ENCODE data around the gene PYGB. TPM values are rescaled to one million over a fixed set of nuclear protein-coding genes. Genes with fewer than 3 reads are reported as not detected.
A peak's percentile ranks its signal among the peaks of the same experiment; 100 is the strongest.

PYGB gene
- total and polyA plus RNA-seq, 2 donors (not counting 1 experiment from before 2014, with no cell fraction given) = 22.5 to 30.6 TPM

DNA sequence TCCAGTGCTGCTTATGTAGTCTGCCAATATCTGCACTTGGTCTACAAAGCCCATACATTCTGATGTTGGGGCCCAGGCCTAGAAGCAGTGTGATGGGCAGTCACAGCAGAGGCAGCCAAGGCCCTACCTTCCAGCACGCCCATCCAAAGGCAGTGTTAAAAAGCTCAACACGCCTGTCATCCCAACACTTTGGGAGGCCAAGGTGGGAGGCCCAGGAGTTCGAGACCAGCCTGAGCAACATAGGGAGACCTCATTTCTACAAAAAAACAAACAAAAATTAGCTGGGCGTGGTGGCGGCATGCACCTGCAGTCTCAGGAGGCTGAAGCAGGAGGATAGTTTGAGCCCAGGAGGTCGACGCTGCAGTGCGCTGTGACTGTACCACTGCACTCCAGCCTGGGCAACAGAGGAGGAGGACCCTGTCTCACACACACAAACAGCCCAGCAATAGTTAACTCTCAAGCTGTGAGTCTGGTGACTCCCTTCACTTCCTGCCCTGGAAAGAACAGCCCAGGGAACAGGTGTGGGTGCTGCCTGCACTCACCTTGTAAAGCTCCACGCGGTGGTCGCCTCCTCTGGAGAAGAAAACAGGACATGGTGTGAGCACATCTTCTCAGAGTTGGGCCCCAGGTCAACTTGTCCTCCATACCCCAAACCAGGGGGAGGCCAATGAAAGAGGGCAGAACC is 68.8 kb downstream of the PYGB start:
- ATAC-seq (ENCODE audit: low read depth) (no peak), DNase-seq (no peak)
- no peak overlapping the region for H3K27ac ChIP-seq (ENCODE audit: low read length in 2 of 2)
- peaks cover 0 to 4% of the 10 kb centered on the region in 2 experiments for H3K36me3 ChIP-seq (replicated peaks in 1 of 2; ENCODE audit: control extremely low read depth in 1 of 2, control insufficient read depth in 1 of 2, extremely low read depth in 1 of 2, insufficient read depth in 2 of 2, low read length in 1 of 2)
- no peak for TF ChIP-seq EZH2 (IDR thresholded peaks at IDR 0.05; ENCODE audit: borderline replicate concordance, insufficient read depth, low read depth, low read length, poor library complexity, severe bottlenecking)
- TF ChIP-seq CTCF (IDR thresholded peaks at IDR 0.05) = no peak
- no peak overlapping the region for H2AFZ ChIP-seq (ENCODE audit: insufficient read depth, low read depth, low read length, poor library complexity, severe bottlenecking)
- Mint-ChIP-seq H3K27ac (peak overlapping the region; percentile 10), H3K4me1 (peaks cover 33% of the 10 kb centered on the region), H3K9me3 (ENCODE audit: insufficient read depth) (no peaks in the 10 kb centered on the region), H3K4me3 (no peak overlapping the region), H3K27me3 (no peaks in the 10 kb centered on the region)
- no peak overlapping the region for H3K4me2 ChIP-seq (replicated peaks; ENCODE audit: low read depth, low read length, poor library complexity, severe bottlenecking)
- peaks cover 17 to 30% of the 10 kb centered on the region in 2 donors for H3K4me1 ChIP-seq (ENCODE audit: control insufficient read depth in 2 of 2, insufficient read depth in 2 of 2, low read length in 2 of 2)
- no peaks in the 10 kb centered on the region for H3K79me2 ChIP-seq (ENCODE audit: control insufficient read depth, insufficient read depth, low read length)
- no peak overlapping the region for H3K9ac ChIP-seq (ENCODE audit: low read length)
- WGBS (ENCODE audit: insufficient coverage) = 93% methylated on average over 5 of the region's 11 CpGs
- H3K9me3 ChIP-seq (ENCODE audit: control extremely low read depth in 1 of 3, control insufficient read depth in 2 of 3, insufficient read depth in 1 of 3, low read length in 2 of 3) = peaks cover 0 to 2% (median 0%) of the 10 kb centered on the region in 3 donors
- POLR2A ChIA-PET = no interaction called here
- H3K27me3 ChIP-seq (replicated peaks in 1 of 4; ENCODE audit: control extremely low read depth in 1 of 4, control insufficient read depth in 3 of 4, insufficient read depth in 4 of 4, low read length in 3 of 4) = no peaks in the 10 kb centered on the region
- CTCF ChIA-PET = no interaction called here
- H4K20me1 ChIP-seq (ENCODE audit: control insufficient read depth, insufficient read depth, low read length, poor library complexity, severe bottlenecking) = no peaks in the 10 kb centered on the region
- no peak overlapping the region for H3K4me3 ChIP-seq (ENCODE audit: control extremely low read depth in 1 of 5, extremely low read depth in 1 of 5, insufficient read depth in 1 of 5, low read depth in 2 of 5, low read length in 4 of 5)
- intact Hi-C loops (cut with micrococcal nuclease) = loop anchor here (10.0 kb wide), 1 partner anchor 308 kb away; the partner anchor contains the start of gene NANP

Data from B cell (primary cell).